K562 (cell line): ENCODE results near the gene PTP4A2. TPM values are rescaled to one million over a fixed set of nuclear protein-coding genes. Genes with fewer than 3 reads are reported as not detected.
"Not testable (repeated sequence)": the region's sequence is repeated elsewhere in the genome, so short reads cannot be mapped to it uniquely, and the experiment has no call there.

Experiments used
- ATAC-seq: fragments of 200-7000 bp; cut with Tn5 transposase; 3 replicates; pipeline ENCODE4 v1.9.1; 2020; ENCODE audit warnings: moderate library complexity
- BruUV-seq: library from RNA; stranded (reverse); fragments of 400-500 nt; replicated peaks from 2 replicates; lab custom pipeline; 2021; lab: Mats Ljungman, UMichigan
- CTCF ChIA-PET: fragments of 300-600 bp; formaldehyde crosslinking; extraction: SDS; loops from one replicate; lab custom pipeline; 2021; ENCODE audit warnings: low intra/inter-chr PET ratio; lab: Yijun Ruan, JAX
- POLR2A ChIA-PET: fragments of 300-600, 350-650 bp; sonication (Branson Sonifier 250); formaldehyde crosslinking; extraction: SDS; loops from one replicate; lab custom pipeline; 2021; ENCODE audit warnings: antibody characterized with exemption, inconsistent platforms; lab: Yijun Ruan, JAX
- DNase-seq, 4 experiments: peaks; one replicate each; pipeline versions ENCODE4 v3.0.0 to v3.0.0-alpha.2; 2011 to 2018; ENCODE audit warnings: low spot score in 3 of 4, mixed read lengths in 3 of 4; ENCODE audit errors: extremely low read depth in 1 of 4
- FAIRE-seq: peaks from 2 replicates; lab custom pipeline; 2011; peaks lifted over from hg19 to GRCh38; lab: Jason Lieb, UNC
- H2AFZ ChIP-seq: 2 replicates; pipeline ENCODE4 v1.6.0; 2011; ENCODE audit warnings: low read depth, low read length, control low read depth, inconsistent platforms
- H3K27ac ChIP-seq: fragments of 200-600 bp; 3 replicates; pipeline ENCODE4 v1.8.0; 2011; ENCODE audit warnings: low read depth, mild to moderate bottlenecking, control low read depth, inconsistent platforms, low read length, moderate library complexity, mixed read lengths; ENCODE audit errors: extremely low read depth
- H3K27me3 ChIP-seq, 2 experiments: fragments of 300-600 bp in 1 of 2; 2 replicates in 1 of 2; 3 replicates in 1 of 2; pipeline versions ENCODE4 v1.6.0 to v1.8.0; 2011; ENCODE audit warnings: inconsistent platforms in 2 of 2, low read length in 2 of 2, mild to moderate bottlenecking in 1 of 2, mixed read lengths in 1 of 2, moderate library complexity in 1 of 2; ENCODE audit not compliant: control insufficient read depth in 2 of 2, insufficient read depth in 2 of 2
- H3K36me3 ChIP-seq: fragments of 300-600 bp; 3 replicates; pipeline ENCODE4 v1.8.0; 2011; ENCODE audit warnings: mild to moderate bottlenecking, low read length, inconsistent platforms; ENCODE audit not compliant: control insufficient read depth, insufficient read depth
- H3K4me1 ChIP-seq, 2 experiments: fragments of 200-600 bp in 1 of 2; replicated peaks in 1 of 2; 2 replicates in 1 of 2; 3 replicates in 1 of 2; pipeline versions ENCODE4 v1.5.1 to v1.8.0; 2011; ENCODE audit warnings: inconsistent platforms in 2 of 2, low read length in 2 of 2, mild to moderate bottlenecking in 1 of 2, mixed read lengths in 1 of 2, moderate library complexity in 1 of 2; ENCODE audit not compliant: control insufficient read depth in 2 of 2, insufficient read depth in 2 of 2
- H3K4me2 ChIP-seq: 2 replicates; pipeline ENCODE4 v1.6.1; 2011; ENCODE audit warnings: low read length, control low read depth, inconsistent platforms, mixed read lengths; ENCODE audit not compliant: insufficient read depth
- H3K4me3 ChIP-seq: fragments of 200-600 bp; sonication (generic), shearing (Covaris generic); 2 replicates; pipeline ENCODE4 v1.5.1; 2016; ENCODE audit warnings: control low read depth, inconsistent platforms
- H3K79me2 ChIP-seq: fragments of 200-600 bp; 3 replicates; pipeline ENCODE4 v1.8.0; 2011; ENCODE audit warnings: low read length, inconsistent platforms; ENCODE audit not compliant: control insufficient read depth, insufficient read depth
- H3K9ac ChIP-seq, 2 experiments: 2 replicates each; pipeline versions ENCODE4 v1.6.0 to v1.6.1; 2011; ENCODE audit warnings: low read depth in 2 of 2, low read length in 2 of 2, control low read depth in 1 of 2, inconsistent platforms in 1 of 2, mild to moderate bottlenecking in 1 of 2, mixed read lengths in 1 of 2; ENCODE audit not compliant: insufficient read depth in 1 of 2
- H3K9me1 ChIP-seq: one replicate; pipeline ENCODE4 v1.6.0; 2011; ENCODE audit warnings: inconsistent platforms, mild to moderate bottlenecking, low read length, moderate library complexity; ENCODE audit not compliant: control insufficient read depth, insufficient read depth
- H3K9me3 ChIP-seq: replicated peaks from 2 replicates; pipeline ENCODE4 v1.5.1; 2011; ENCODE audit warnings: low read depth, low read length, inconsistent platforms; ENCODE audit not compliant: control insufficient read depth, insufficient read depth
- H4K20me1 ChIP-seq: replicated peaks from 2 replicates; pipeline ENCODE4 v1.6.1; 2011; ENCODE audit warnings: low read length, inconsistent platforms, mixed read lengths; ENCODE audit not compliant: control insufficient read depth, insufficient read depth
- BCOR ChIP-seq: fragments of 450-650 bp; IDR thresholded peaks from 2 replicates; pipeline ENCODE4 v1.6.1; 2016
- ESRRA ChIP-seq: fragments of 450-650 bp; IDR thresholded peaks from 2 replicates; pipeline ENCODE4 v1.6.1; 2014; ENCODE audit warnings: low read depth, mild to moderate bottlenecking, moderate library complexity, borderline replicate concordance
- FOXP1 ChIP-seq: sonication (generic); formaldehyde crosslinking; IDR thresholded peaks from 2 replicates; pipeline ENCODE4 v1.8.0; 2022; ENCODE audit warnings: mild to moderate bottlenecking, missing genetic modification reagents
- GTF2A2 ChIP-seq: IDR thresholded peaks from 2 replicates; pipeline ENCODE4 v1.6.1; 2016; ENCODE audit warnings: mild to moderate bottlenecking, missing genetic modification characterization, missing compliant biosample characterization
- HMG20B ChIP-seq: fragments of 250-450 bp; sonication (Bioruptor Pico); IDR thresholded peaks from 2 replicates; pipeline ENCODE4 v1.5.0; 2021; ENCODE audit warnings: mild to moderate bottlenecking
- KDM1A ChIP-seq, 2 experiments: fragments of 450-650 bp; IDR thresholded peaks; 2 replicates each; pipeline ENCODE4 v1.6.1; 2016; ENCODE audit warnings: mild to moderate bottlenecking in 2 of 2
- PRDM10 ChIP-seq: fragments of 450-650 bp; IDR thresholded peaks from 2 replicates; pipeline ENCODE4 v1.6.1; 2018; ENCODE audit not compliant: partially characterized antibody
- SMAD4 ChIP-seq: fragments of 250-450 bp; sonication (Bioruptor Pico); conservative IDR thresholded peaks from 2 replicates; pipeline ENCODE4 v1.8.0; 2021; ENCODE audit warnings: inconsistent platforms, mild to moderate bottlenecking, moderate library complexity
- ZNF165 ChIP-seq: fragments of 250-450 bp; sonication (Bioruptor Pico); IDR thresholded peaks from 2 replicates; pipeline ENCODE4 v1.4.0; 2020; ENCODE audit warnings: borderline replicate concordance
- WGBS: fragments of 100-300 bp; shearing (Covaris generic); methylation state at CpG from one replicate; pipeline ENCODE4 v1.1.6; 2016; ENCODE audit warnings: low coverage, mixed read lengths; ENCODE audit not compliant: insufficient coverage; ENCODE audit errors: missing lambda C conversion rate; 5-methylcytosine and 5-hydroxymethylcytosine counted together
- in situ Hi-C: fragments of 300-500 bp; cut with MboI; formaldehyde crosslinking; loops from 4 replicates; pipeline ENCODE4 v1.15.0; 2018; ENCODE audit warnings: inconsistent platforms, mixed read lengths
- intact Hi-C: fragments of 100-400 bp; cut with micrococcal nuclease; formaldehyde crosslinking; loops from 2 replicates; pipeline ENCODE4 v1.14.2; 2022
- polyA plus RNA-seq, 8 experiments: library from polyadenylated mRNA; depleted of rRNA in 4 of 8; stranded (reverse) in 5 of 8; unstranded in 3 of 8; fragments of >200 nt; fragmentation: Nextera tagmentation in 2 of 8; fragmentation: Illumina TruSeq in 1 of 8; extraction: Ambion mirVana in 2 of 8; extraction: Trizol in 1 of 8; gene quantifications; 2 replicates each; pipeline versions ENCODE4 v1.2.1 to v1.2.3, GENCODE V29; 2011 to 2014; ENCODE audit warnings: inconsistent platforms in 1 of 8, missing spikeins in 1 of 8
- total RNA-seq, 7 experiments: library from RNA; depleted of rRNA in 6 of 7; stranded (reverse); fragments of >200 nt in 6 of 7; fragmentation: Illumina TruSeq in 2 of 7; extraction: Trizol in 2 of 7; gene quantifications; 2 replicates each; pipeline versions ENCODE4 v1.2.1 to v1.2.3, GENCODE V29; 2011 to 2021; ENCODE audit warnings: low replicate concordance in 1 of 7
- TF ChIP-seq, protein P1 (sequence below), 2 experiments: fragments of 450-650 bp; IDR thresholded peaks; 2 replicates each; pipeline ENCODE4 v1.6.1; 2016

The PTP4A2 gene
- total and polyA plus RNA-seq, 9 of the 15 experiments (the other 6 are each of a cell fraction or from before 2014, with no cell fraction given), result 197 to 870 (median 480) TPM

- TF ChIP-seq ZNF165 (CRISPR knock-in tag) (0 out of 2 replicates have a peak, but pooled peaks have one; percentile 2), GTF2A2 (tag) (0 out of 2 replicates have a peak, but pooled peaks have one; percentile 18), FOXP1 (CRISPR knock-in tag) (peak; percentile 9; the same call in 1 of the 2 replicates), ESRRA (peak; percentile 35; the same call in 1 of the 2 replicates), HMG20B (CRISPR knock-in tag) (0 out of 2 replicates have a peak, but pooled peaks have one; percentile 58)
Observed at GRCh38 chr1:31943546-31944184, 5.5 kb upstream of the PTP4A2 start (continued).

GRCh38 chr1:31942061-31942460 is 3.9 kb upstream of the PTP4A2 start:
- intact Hi-C loops, BruUV-seq: not testable (repeated sequence)
- 56% methylated on average over 7 of the region's 8 CpGs for WGBS

More at GRCh38 chr1:31942061-31942460, 3.9 kb upstream of the PTP4A2 start:
- Histone ChIP-seq H2AFZ (peak overlapping the region; percentile 67), H3K27ac (peak overlapping the region; percentile 31; the same call in 1 of the 3 replicates), H3K79me2 (peaks cover 28% of the 10 kb centered on the region), H3K4me1 (peaks cover 50 to 55% of the 10 kb centered on the region in 2 experiments)
- ATAC-seq, H3K27me3 ChIP-seq, FAIRE-seq, H3K9me3 ChIP-seq, DNase-seq, CTCF ChIA-PET, H3K9me1 ChIP-seq, in situ Hi-C loops, H3K4me2 ChIP-seq, H4K20me1 ChIP-seq, H3K36me3 ChIP-seq, H3K4me3 ChIP-seq, H3K9ac ChIP-seq: not testable (repeated sequence)
- TF ChIP-seq, protein P1, sequence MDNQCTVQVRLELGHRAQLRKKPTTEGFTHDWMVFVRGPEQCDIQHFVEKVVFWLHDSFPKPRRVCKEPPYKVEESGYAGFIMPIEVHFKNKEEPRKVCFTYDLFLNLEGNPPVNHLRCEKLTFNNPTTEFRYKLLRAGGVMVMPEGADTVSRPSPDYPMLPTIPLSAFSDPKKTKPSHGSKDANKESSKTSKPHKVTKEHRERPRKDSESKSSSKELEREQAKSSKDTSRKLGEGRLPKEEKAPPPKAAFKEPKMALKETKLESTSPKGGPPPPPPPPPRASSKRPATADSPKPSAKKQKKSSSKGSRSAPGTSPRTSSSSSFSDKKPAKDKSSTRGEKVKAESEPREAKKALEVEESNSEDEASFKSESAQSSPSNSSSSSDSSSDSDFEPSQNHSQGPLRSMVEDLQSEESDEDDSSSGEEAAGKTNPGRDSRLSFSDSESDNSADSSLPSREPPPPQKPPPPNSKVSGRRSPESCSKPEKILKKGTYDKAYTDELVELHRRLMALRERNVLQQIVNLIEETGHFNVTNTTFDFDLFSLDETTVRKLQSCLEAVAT (IDR thresholded peaks at IDR 0.05), result peak in 1 of 2 experiments; percentile 3; a peak in 1 of 4 replicates
- peak; percentile 23 for TF ChIP-seq PRDM10
- 0 out of 2 replicates have a peak, but pooled peaks have one; percentile 32 for TF ChIP-seq SMAD4
- TF ChIP-seq BCOR, result peak; percentile 32; the same call in 1 of the 2 replicates
- peak in 1 of 2 experiments; percentile 20; a peak in 1 of 4 replicates for TF ChIP-seq KDM1A (IDR thresholded peaks at IDR 0.05)
- POLR2A ChIA-PET, result interaction anchor here (1.3 to 9.6 kb wide), 4 partner anchors 8 to 138 kb away, joined by 3 to 132 read pairs (median 27); no protein-coding TSS in a partner anchor
